ENCODE results near the gene ZNHIT6. TPM values are rescaled to one million over a fixed set of nuclear protein-coding genes. Genes with fewer than 3 reads are reported as not detected.

The ZNHIT6 gene
- total and polyA plus RNA-seq, 10 of the 15 experiments (the other 5 are each of a cell fraction or from before 2014, with no cell fraction given) = 12.8 to 32.0 (median 18.8) TPM

DNA sequence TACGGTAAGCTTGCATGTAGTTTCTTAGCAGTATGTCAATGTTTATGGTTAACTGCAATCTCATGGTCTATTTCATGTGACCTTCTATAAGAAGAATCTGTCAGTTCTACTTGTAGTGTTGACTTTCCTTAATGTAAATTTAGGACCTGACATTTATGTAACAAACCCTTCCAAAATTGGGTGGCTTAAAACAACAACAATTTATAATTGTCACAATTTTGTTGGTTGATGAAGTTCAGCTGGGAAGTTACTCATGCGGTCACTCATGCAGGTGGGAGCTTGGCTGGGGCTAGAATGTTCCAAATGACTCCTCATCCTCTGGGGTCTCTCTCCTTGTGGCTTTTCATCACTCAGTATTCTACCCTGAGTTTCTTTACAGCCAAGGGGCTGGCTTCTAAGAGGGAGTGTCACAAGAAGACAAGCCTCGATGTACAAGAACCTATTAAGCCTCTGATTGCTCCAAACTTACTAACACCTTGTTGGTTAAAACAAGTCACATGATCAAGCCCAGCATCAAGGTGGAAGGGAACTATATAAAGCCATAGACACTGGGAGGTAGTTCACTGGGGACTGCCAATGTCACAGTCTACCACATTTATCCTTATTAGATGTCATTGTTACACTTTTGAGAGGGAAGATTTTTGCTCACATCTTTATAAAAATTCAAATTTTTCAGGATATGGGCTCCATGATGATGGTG lies 103.8 kb downstream of the ZNHIT6 start:
- no TSS peak for BruUV-seq (replicated peaks)
- no peaks in the 10 kb centered on the region for H4K20me1 ChIP-seq (ENCODE audit: control insufficient read depth, insufficient read depth)
- no peak overlapping the region for H3K27ac ChIP-seq (ENCODE audit: control insufficient read depth, insufficient read depth)
- H3K4me2 ChIP-seq (ENCODE audit: control insufficient read depth, insufficient read depth) = no peak overlapping the region
- DNase-seq (ENCODE audit: low read depth, low spot score) = no peak
- intact Hi-C loops (cut with micrococcal nuclease; ENCODE audit: unreplicated experiment) (no loop called here), in situ Hi-C loops (cut with MboI) (no loop called here)
- RAD21 ChIA-PET (ENCODE audit: unreplicated experiment) = no interaction called here
- no peak for ATAC-seq
- WGBS (ENCODE audit: insufficient coverage, insufficient replicate concordance, low lambda C conversion rate, missing lambda C conversion rate) = 46% methylated on average over 3 of the region's 3 CpGs
- no peak for FAIRE-seq
- SMC1A ChIA-PET (ENCODE audit: uncharacterized antibody, unreplicated experiment) = no interaction called here
- no peak overlapping the region for H3K4me3 ChIP-seq
- H3K27me3 ChIP-seq (replicated peaks in 1 of 2; ENCODE audit: control insufficient read depth in 2 of 2, insufficient read depth in 2 of 2, low read length in 1 of 2) = no peaks in the 10 kb centered on the region
- H3K36me3 ChIP-seq (ENCODE audit: control insufficient read depth in 2 of 2, insufficient read depth in 2 of 2, low read length in 1 of 2) = no peaks in the 10 kb centered on the region
- POLR2A ChIA-PET = no interaction called here
- no peaks in the 10 kb centered on the region; the same call in 2 of the 3 replicates for H3K9me3 ChIP-seq (replicated peaks; ENCODE audit: control insufficient read depth, insufficient read depth, low read length)
- no peak overlapping the region for H2AFZ ChIP-seq (ENCODE audit: control insufficient read depth, low read depth, low read length)
- CTCF ChIA-PET = interaction anchor here (1.1 to 1.6 kb wide), 2 partner anchors 8 to 19 kb away, joined by 3 to 6 read pairs; no protein-coding TSS in a partner anchor
- no peak overlapping the region for H3K9ac ChIP-seq (ENCODE audit: control insufficient read depth, insufficient read depth, low read length)
- TF ChIP-seq JUNB (IDR thresholded peaks at IDR 0.05) = no peak
- no peak for TF ChIP-seq NFIC (IDR thresholded peaks at IDR 0.05; ENCODE audit: low read depth, low read length)
- TF ChIP-seq HCFC1 (IDR thresholded peaks at IDR 0.05; ENCODE audit: low read length) = no peak
- no peaks in the 10 kb centered on the region for H3K4me1 ChIP-seq (ENCODE audit: control insufficient read depth, insufficient read depth, low read length)
- no peaks in the 10 kb centered on the region for H3K79me2 ChIP-seq (ENCODE audit: control insufficient read depth, insufficient read depth, low read length)

DNA sequence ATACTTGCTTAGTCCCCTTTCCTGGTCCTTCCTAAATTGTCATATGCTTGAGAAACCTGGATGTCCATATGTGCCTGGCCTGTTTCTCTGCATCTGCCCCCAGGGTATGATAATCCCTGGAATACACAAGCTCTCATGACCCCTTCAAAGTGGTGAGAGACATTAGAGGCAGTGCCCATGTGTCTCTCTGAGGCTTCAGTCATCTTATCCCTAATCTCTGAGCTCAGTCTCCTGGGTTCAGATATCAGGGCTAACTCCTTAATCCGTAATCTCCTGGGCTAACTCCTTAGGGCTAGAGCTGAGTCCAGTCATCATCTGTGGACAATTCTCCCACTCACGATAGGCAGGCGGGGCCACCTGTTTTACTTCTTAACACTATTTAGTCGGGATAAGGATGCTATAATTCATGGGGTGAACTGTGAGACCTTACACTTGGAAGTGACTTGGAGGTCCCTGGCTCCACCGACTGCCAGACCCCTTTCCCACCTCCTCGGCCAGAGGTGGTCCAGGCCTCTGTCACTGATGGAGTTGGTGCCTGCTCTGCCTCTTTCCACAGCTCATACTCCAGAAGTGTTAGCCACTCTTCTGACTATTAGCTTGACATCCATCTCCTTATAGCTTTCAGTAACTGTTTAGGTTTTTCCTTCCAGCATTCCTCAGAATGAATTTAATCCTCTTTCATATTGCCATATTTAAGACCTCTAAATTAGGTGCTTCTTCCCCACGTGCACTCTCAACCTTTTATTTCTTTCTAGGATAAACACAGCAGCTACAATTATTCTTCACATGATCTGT lies 105.0 kb downstream of the ZNHIT6 start:
- H4K20me1 ChIP-seq (ENCODE audit: control insufficient read depth, insufficient read depth) = no peaks in the 10 kb centered on the region
- H3K4me2 ChIP-seq (ENCODE audit: control insufficient read depth, insufficient read depth) = no peak overlapping the region
- no peaks in the 10 kb centered on the region for H3K4me1 ChIP-seq (ENCODE audit: control insufficient read depth, insufficient read depth, low read length)
- ChIA-PET RAD21 (ENCODE audit: unreplicated experiment) (no interaction called here), POLR2A (no interaction called here), SMC1A (ENCODE audit: uncharacterized antibody, unreplicated experiment) (no interaction called here), CTCF (interaction anchor here (1.1 to 1.6 kb wide), 2 partner anchors 10 to 18 kb away, joined by 3 to 6 read pairs; no protein-coding TSS in a partner anchor)
- H3K79me2 ChIP-seq (ENCODE audit: control insufficient read depth, insufficient read depth, low read length) = no peaks in the 10 kb centered on the region
- no peak overlapping the region for H3K9ac ChIP-seq (ENCODE audit: control insufficient read depth, insufficient read depth, low read length)
- BruUV-seq (replicated peaks) = no TSS peak
- 60% methylated on average over 7 of the region's 7 CpGs for WGBS (ENCODE audit: insufficient coverage, insufficient replicate concordance, low lambda C conversion rate, missing lambda C conversion rate)
- DNase-seq (ENCODE audit: low read depth, low spot score) (no peak), ATAC-seq (no peak), FAIRE-seq (no peak)
- no peak overlapping the region for H3K27ac ChIP-seq (ENCODE audit: control insufficient read depth, insufficient read depth)
- H3K4me3 ChIP-seq = no peak overlapping the region
- intact Hi-C loops (cut with micrococcal nuclease; ENCODE audit: unreplicated experiment) (no loop called here), in situ Hi-C loops (cut with MboI) (no loop called here)
- H3K9me3 ChIP-seq (replicated peaks; ENCODE audit: control insufficient read depth, insufficient read depth, low read length) = no peaks in the 10 kb centered on the region; the same call in 2 of the 3 replicates
- H2AFZ ChIP-seq (ENCODE audit: control insufficient read depth, low read depth, low read length) = no peak overlapping the region
- no peaks in the 10 kb centered on the region for H3K36me3 ChIP-seq (ENCODE audit: control insufficient read depth in 2 of 2, insufficient read depth in 2 of 2, low read length in 1 of 2)
- no peaks in the 10 kb centered on the region for H3K27me3 ChIP-seq (replicated peaks in 1 of 2; ENCODE audit: control insufficient read depth in 2 of 2, insufficient read depth in 2 of 2, low read length in 1 of 2)
- TF ChIP-seq CBFB (IDR thresholded peaks at IDR 0.05; ENCODE audit: low read depth) = no peak
- no peak for TF ChIP-seq SMC3 (IDR thresholded peaks at IDR 0.05; ENCODE audit: borderline replicate concordance, low read length)
- TF ChIP-seq NRF1 (conservative IDR thresholded peaks at IDR 0.05; ENCODE audit: low read depth, low read length) = no peak
- TF ChIP-seq, protein P1, sequence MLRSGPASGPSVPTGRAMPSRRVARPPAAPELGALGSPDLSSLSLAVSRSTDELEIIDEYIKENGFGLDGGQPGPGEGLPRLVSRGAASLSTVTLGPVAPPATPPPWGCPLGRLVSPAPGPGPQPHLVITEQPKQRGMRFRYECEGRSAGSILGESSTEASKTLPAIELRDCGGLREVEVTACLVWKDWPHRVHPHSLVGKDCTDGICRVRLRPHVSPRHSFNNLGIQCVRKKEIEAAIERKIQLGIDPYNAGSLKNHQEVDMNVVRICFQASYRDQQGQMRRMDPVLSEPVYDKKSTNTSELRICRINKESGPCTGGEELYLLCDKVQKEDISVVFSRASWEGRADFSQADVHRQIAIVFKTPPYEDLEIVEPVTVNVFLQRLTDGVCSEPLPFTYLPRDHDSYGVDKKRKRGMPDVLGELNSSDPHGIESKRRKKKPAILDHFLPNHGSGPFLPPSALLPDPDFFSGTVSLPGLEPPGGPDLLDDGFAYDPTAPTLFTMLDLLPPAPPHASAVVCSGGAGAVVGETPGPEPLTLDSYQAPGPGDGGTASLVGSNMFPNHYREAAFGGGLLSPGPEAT (IDR thresholded peaks at IDR 0.05; ENCODE audit: low read depth) = no peak
- TF ChIP-seq GATAD2B (conservative IDR thresholded peaks at IDR 0.05; ENCODE audit: low read depth) = no peak
- no peak for TF ChIP-seq BCL11A (IDR thresholded peaks at IDR 0.05; ENCODE audit: low read depth, low read length)
- no peak for TF ChIP-seq HCFC1 (IDR thresholded peaks at IDR 0.05; ENCODE audit: low read length)
- no peak for TF ChIP-seq SMAD1 (IDR thresholded peaks at IDR 0.05; ENCODE audit: low read depth, partially characterized antibody)
- no peak for TF ChIP-seq RFX5 (IDR thresholded peaks at IDR 0.05; ENCODE audit: low read depth, low read length)

Data from GM12878 (cell line).